ENCODE measurements around the gene SLCO3A1.
"Not testable (repeated sequence)": the region's sequence is repeated elsewhere in the genome, so short reads cannot be mapped to it uniquely, and the experiment has no call there.

SLCO3A1 gene

GRCh38 chr15:91961357-91961756 is 107.8 kb downstream of the SLCO3A1 start:
- DNase-seq (ENCODE audit: low read depth in 2 of 2, low spot score in 1 of 2): no peak

- DNase-seq (ENCODE audit: low read depth in 2 of 2, low spot score in 1 of 2): not testable (repeated sequence)
Measured at GRCh38 chr15:91963747-91964146, 110.2 kb downstream of the SLCO3A1 start.

- no peak for DNase-seq (ENCODE audit: low read depth in 2 of 2, low spot score in 1 of 2)
Measured at GRCh38 chr15:91965501-91966193, 112.1 kb downstream of the SLCO3A1 start.

- no peak for DNase-seq (ENCODE audit: low read depth in 2 of 2, low spot score in 1 of 2)
Measured at GRCh38 chr15:91966194-91966552, 112.7 kb downstream of the SLCO3A1 start.

- no peak for DNase-seq (ENCODE audit: low read depth in 2 of 2, low spot score in 1 of 2)
Measured at GRCh38 chr15:91967935-91968606, 114.6 kb downstream of the SLCO3A1 start.

- DNase-seq (ENCODE audit: low read depth in 2 of 2, low spot score in 1 of 2): no peak
Measured at GRCh38 chr15:91968610-91969009, 115.1 kb downstream of the SLCO3A1 start.

GRCh38 chr15:91970142-91970541 is 116.6 kb downstream of the SLCO3A1 start:
- no peak for DNase-seq (ENCODE audit: low read depth in 2 of 2, low spot score in 1 of 2)

GRCh38 chr15:91973481-91973880 is 120.0 kb downstream of the SLCO3A1 start:
- no peak for DNase-seq (ENCODE audit: low read depth in 2 of 2, low spot score in 1 of 2)

- no peak for DNase-seq (ENCODE audit: low read depth in 2 of 2, low spot score in 1 of 2)
Measured at GRCh38 chr15:91974321-91974720, 120.8 kb downstream of the SLCO3A1 start.

- DNase-seq (ENCODE audit: low read depth in 2 of 2, low spot score in 1 of 2): no peak
Measured at GRCh38 chr15:91975241-91975978, 121.9 kb downstream of the SLCO3A1 start.

GRCh38 chr15:91976966-91977365 is 123.5 kb downstream of the SLCO3A1 start:
- DNase-seq (ENCODE audit: low read depth in 2 of 2, low spot score in 1 of 2): no peak

- no peak for DNase-seq (ENCODE audit: low read depth in 2 of 2, low spot score in 1 of 2)
Measured at GRCh38 chr15:91980502-91981267, 127.2 kb downstream of the SLCO3A1 start.

GRCh38 chr15:91981821-91982800 is 128.6 kb downstream of the SLCO3A1 start:
- DNase-seq (ENCODE audit: low read depth in 2 of 2, low spot score in 1 of 2): no peak

- DNase-seq (ENCODE audit: low read depth in 2 of 2, low spot score in 1 of 2): no peak
Measured at GRCh38 chr15:91983729-91984340, 130.3 kb downstream of the SLCO3A1 start.

GRCh38 chr15:91985297-91985696 is 131.8 kb downstream of the SLCO3A1 start:
- no peak for DNase-seq (ENCODE audit: low read depth in 2 of 2, low spot score in 1 of 2)

- no peak for DNase-seq (ENCODE audit: low read depth in 2 of 2, low spot score in 1 of 2)
Measured at GRCh38 chr15:91988071-91988470, 134.6 kb downstream of the SLCO3A1 start.

- no peak for DNase-seq (ENCODE audit: low read depth in 2 of 2, low spot score in 1 of 2)
Measured at GRCh38 chr15:91988655-91989054, 135.1 kb downstream of the SLCO3A1 start.

- no peak for DNase-seq (ENCODE audit: low read depth in 2 of 2, low spot score in 1 of 2)
Measured at GRCh38 chr15:91989821-91990220, 136.3 kb downstream of the SLCO3A1 start.

- DNase-seq (ENCODE audit: low read depth in 2 of 2, low spot score in 1 of 2): no peak
Measured at GRCh38 chr15:91992945-91993344, 139.4 kb downstream of the SLCO3A1 start.

GRCh38 chr15:91995146-91995545 is 141.6 kb downstream of the SLCO3A1 start:
- DNase-seq (ENCODE audit: low read depth in 2 of 2, low spot score in 1 of 2): no peak

All from stimulated activated CD8-positive, alpha-beta memory T cell treated with anti-CD3 and anti-CD28 coated beads, Interleukin-4, amount 100 ng/mL, for 4 hours (primary cell).